ENCODE measurements around the gene FOXP1.

The FOXP1 gene

DNA sequence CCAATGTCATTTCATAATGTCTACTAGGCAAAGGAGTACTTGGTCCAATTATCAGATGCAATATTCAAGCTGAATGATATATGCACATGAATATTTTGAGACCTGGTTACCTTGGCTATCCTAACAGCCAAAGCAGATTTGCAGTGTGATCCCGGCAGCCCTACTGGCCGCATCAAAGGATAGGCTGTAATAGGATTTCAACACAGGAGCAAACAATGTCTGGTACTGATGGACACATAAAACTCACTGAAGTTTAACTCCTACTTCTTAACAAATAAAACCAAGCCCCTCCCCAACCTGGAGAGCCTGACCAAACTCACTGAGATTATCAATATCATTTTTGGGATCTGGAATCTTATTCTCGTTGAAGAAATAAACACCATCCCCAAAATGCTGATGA, 130.2 kb downstream of the FOXP1 start:
- no peak for DNase-seq (ENCODE audit: extremely low spot score)
- ChIA-PET POLR2A (no interaction called here), CTCF (no interaction called here)
- TF ChIP-seq, protein P1, sequence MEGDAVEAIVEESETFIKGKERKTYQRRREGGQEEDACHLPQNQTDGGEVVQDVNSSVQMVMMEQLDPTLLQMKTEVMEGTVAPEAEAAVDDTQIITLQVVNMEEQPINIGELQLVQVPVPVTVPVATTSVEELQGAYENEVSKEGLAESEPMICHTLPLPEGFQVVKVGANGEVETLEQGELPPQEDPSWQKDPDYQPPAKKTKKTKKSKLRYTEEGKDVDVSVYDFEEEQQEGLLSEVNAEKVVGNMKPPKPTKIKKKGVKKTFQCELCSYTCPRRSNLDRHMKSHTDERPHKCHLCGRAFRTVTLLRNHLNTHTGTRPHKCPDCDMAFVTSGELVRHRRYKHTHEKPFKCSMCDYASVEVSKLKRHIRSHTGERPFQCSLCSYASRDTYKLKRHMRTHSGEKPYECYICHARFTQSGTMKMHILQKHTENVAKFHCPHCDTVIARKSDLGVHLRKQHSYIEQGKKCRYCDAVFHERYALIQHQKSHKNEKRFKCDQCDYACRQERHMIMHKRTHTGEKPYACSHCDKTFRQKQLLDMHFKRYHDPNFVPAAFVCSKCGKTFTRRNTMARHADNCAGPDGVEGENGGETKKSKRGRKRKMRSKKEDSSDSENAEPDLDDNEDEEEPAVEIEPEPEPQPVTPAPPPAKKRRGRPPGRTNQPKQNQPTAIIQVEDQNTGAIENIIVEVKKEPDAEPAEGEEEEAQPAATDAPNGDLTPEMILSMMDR (IDR thresholded peaks at IDR 0.05; ENCODE audit: control extremely low read depth, extremely low read depth, low read depth, missing control alignments), result no peak

DNA sequence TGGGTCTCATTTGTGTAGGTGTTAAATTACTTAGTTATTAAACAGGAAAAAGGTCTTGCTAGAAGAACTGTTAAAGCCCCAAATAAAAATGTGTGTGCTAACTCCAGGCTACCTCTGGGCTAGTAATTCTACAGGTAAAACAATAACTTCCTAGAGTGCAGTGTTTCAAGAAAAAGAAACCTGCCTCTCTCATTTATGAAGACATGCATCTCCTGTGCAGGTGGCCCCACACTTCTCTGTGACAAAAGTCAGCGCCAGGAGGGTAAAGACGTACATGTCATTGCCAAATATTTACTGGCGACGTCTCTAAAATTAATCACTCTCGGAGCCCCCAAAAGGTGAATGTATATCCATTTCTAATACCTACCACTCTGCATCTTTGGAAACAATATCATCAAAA, 131.7 kb downstream of the FOXP1 start:
- TF ChIP-seq, protein P1 (IDR thresholded peaks at IDR 0.05; ENCODE audit: control extremely low read depth, extremely low read depth, low read depth, missing control alignments), result no peak
- DNase-seq (ENCODE audit: extremely low spot score), result no peak
- ChIA-PET POLR2A (no interaction called here), CTCF (no interaction called here)

DNA sequence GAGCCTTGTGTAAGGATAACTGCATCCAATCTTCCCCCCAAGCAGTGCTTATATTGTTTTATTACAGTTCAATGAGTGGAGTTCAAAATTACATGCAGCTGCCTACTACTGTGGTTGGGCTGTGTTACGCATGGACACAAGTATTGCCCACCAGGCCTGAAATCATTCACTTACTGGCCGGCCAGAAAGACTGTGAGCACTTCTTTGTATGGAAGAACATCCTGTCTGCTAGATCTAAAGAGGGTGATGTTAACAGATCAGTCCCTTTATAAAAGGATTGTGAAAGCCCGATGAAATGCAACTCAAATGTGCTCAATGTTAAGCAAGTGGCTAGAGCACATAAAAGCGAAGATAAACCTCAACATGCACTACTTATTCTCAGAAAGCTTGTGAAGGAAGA, 132.5 kb downstream of the FOXP1 start:
- ChIA-PET CTCF (interaction anchor here (1.4 kb wide), 1 partner anchor 25 kb away, joined by 3 read pairs; no protein-coding TSS in a partner anchor), POLR2A (no interaction called here)
- TF ChIP-seq, protein P1 (IDR thresholded peaks at IDR 0.05; ENCODE audit: control extremely low read depth, extremely low read depth, low read depth, missing control alignments), result no peak
- DNase-seq (ENCODE audit: extremely low spot score), result no peak

DNA sequence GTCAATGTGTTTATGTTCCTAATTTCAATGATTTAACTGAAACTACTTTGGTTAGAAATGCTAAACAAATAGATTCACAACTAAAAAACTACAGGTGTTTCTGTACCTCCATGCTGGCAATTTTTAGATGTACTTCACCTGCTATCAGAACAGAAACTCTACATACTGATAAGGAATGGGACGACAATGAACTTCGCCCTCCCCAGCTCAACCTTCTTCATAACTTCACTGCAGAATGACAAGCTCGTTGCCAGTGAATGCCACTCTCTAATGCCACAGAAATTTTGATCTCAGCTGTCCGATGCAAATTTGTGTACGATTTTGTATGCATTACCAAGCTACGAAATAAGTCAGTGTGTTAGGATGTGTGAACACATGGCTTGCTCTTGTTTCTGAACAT, 133.4 kb downstream of the FOXP1 start:
- ChIA-PET CTCF (interaction anchor here (1.4 kb wide), 1 partner anchor 24 kb away, joined by 3 read pairs; no protein-coding TSS in a partner anchor), POLR2A (no interaction called here)
- no peak for DNase-seq (ENCODE audit: extremely low spot score)
- TF ChIP-seq, protein P1 (IDR thresholded peaks at IDR 0.05; ENCODE audit: control extremely low read depth, extremely low read depth, low read depth, missing control alignments), result no peak

DNA sequence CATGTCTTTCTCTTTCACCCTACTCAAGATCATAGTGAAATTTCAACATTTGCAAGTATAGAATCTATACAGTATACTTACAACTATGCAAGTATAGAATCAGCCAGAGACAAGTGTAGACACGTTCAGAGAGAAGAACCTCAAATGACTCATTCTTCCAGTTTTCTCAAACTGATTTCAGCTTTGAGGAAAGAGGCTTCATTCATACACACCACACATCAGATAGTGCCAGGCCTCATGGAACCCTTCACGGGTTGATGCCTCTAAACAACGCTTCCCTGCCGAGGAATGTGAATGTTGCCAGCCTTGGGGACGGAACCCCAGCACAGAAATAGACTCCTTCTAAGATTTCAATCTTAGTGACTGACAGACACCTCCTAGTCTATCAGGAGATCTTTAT, 135.7 kb downstream of the FOXP1 start:
- TF ChIP-seq, protein P1 (IDR thresholded peaks at IDR 0.05; ENCODE audit: control extremely low read depth, extremely low read depth, low read depth, missing control alignments), result no peak
- ChIA-PET POLR2A (no interaction called here), CTCF (interaction anchor here (1.9 kb wide), 1 partner anchor 9 kb away, joined by 7 read pairs; no protein-coding TSS in a partner anchor)

DNA sequence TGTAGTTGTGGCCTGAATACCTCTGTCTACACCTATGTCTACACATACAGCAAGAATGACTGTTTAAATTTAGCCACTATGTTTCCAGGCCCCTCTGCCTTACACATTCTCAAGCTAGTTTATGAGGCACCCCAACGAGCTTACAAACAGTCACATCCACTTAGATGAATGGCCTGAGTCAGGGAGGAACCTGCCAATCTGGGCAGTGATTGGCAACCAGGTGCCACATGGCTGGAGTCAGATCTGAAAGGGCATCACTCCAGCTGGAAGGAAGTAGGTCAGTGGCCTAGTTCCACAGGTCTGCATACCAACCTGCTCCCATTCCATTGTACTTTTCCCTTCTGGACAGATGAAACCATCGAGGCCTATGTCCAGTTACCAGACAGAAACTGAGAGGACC, 136.3 kb downstream of the FOXP1 start:
- ChIA-PET POLR2A (no interaction called here), CTCF (no interaction called here)
- no peak for DNase-seq (ENCODE audit: extremely low spot score)
- TF ChIP-seq, protein P1 (IDR thresholded peaks at IDR 0.05; ENCODE audit: control extremely low read depth, extremely low read depth, low read depth, missing control alignments), result no peak

More for the DNA sequence above, 135.7 kb downstream of the FOXP1 start:
- no peak for DNase-seq (ENCODE audit: extremely low spot score)

DNA sequence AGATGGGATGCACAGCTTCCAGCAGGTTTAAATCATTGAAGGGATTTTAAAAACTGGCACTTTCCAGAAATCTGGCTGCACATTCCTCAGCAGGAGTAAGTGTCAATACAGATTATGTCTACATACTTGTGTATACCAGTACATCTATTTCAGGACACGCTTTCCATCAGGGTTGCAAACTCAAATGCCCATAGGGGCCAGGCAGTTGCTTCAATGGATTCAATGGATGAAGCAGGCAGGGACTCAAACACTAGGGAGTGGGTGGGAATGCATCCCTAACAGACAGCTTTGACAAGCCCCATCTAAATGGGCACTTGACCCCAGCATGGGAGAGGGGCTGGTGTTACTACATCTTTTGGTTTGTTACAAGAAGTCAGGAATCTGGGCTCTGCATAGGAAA, 136.8 kb downstream of the FOXP1 start:
- no peak for DNase-seq (ENCODE audit: extremely low spot score)
- TF ChIP-seq, protein P1 (IDR thresholded peaks at IDR 0.05; ENCODE audit: control extremely low read depth, extremely low read depth, low read depth, missing control alignments), result no peak
- CTCF ChIA-PET, result no interaction called here
- POLR2A ChIA-PET, result no interaction called here

Data from GM10248 (cell line).